Right hindlimb (tissue), 1 donor: ENCODE data around the gene TTF1.

Experiments
- DNase-seq: peaks from one replicate; pipeline ENCODE4 v3.0.0-alpha.2; 2018

Gene TTF1, protein sequence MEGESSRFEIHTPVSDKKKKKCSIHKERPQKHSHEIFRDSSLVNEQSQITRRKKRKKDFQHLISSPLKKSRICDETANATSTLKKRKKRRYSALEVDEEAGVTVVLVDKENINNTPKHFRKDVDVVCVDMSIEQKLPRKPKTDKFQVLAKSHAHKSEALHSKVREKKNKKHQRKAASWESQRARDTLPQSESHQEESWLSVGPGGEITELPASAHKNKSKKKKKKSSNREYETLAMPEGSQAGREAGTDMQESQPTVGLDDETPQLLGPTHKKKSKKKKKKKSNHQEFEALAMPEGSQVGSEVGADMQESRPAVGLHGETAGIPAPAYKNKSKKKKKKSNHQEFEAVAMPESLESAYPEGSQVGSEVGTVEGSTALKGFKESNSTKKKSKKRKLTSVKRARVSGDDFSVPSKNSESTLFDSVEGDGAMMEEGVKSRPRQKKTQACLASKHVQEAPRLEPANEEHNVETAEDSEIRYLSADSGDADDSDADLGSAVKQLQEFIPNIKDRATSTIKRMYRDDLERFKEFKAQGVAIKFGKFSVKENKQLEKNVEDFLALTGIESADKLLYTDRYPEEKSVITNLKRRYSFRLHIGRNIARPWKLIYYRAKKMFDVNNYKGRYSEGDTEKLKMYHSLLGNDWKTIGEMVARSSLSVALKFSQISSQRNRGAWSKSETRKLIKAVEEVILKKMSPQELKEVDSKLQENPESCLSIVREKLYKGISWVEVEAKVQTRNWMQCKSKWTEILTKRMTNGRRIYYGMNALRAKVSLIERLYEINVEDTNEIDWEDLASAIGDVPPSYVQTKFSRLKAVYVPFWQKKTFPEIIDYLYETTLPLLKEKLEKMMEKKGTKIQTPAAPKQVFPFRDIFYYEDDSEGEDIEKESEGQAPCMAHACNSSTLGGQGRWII

DNA sequence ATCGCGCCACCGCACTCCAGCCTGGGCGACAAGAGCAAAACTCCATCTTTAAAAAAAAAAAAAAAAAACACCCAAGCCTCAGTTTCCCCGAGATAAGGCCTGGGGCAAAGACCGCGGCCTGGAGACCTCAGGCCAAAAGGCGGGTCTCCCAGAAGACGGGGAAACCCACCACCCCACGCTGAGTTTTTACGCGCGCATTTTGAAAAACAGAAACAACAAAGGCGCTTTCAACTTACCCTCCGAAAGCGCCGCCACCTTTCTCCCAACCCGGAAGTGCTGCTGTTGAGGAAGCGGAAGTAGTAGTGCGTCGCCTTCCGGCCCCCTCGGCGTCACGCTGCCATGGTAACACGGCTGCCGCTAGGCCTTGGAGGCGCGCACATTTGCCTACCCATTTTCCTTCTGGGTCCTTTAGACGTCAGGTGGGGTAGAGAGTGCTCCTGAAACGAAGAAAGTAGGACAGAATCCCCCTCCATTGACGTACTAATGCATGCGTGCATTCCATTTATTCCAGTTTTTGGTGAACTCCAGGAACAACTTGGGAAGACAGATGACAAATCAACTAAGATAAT, at the start of gene TTF1:
Gene TTF1, minus strand, starts transcription at position 287 of the 569 bp plus-strand sequence. CDS start 4,019 bp downstream, outside the sequence.
- peak; percentile 93 for DNase-seq

DNA sequence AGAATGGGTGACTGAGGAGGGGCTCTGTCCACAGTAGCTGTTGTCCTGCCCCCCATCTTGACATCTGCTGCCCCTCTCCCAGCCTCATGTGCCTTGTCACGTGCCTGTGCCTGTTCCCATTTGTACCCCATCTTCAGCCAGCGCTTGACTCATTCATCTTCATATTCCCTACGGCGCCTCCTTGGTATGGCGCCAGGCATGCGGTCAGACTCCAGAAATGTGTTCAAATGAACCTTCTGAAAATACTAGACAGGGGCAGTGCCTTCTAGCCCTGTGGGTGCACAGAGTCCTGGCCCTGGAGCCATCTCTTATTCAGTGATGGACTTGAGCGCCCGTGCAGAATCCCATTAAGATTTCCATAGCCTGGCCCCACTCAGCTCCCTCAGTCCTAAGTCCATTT, 49.6 kb upstream of the TTF1 start:
- DNase-seq = no peak

DNA sequence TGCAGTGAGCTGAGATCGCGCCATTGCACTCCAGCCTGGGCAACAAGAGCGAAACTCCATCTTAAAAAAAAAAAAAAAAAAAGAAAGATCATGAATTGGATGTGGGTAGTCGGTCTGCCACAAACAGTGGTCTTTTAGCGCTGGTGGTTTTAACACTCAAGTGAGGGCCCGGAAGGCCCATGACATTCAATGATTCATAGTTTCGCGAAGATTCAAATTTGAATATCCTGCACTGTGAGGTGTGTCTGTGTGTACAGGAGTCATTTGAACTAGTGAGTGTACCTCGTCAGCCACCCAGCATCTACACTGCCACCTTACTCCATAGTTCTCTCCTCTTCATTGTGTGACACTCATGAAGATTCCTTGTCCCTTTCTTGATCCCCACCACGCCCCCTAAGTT, 44.6 kb upstream of the TTF1 start:
- DNase-seq = no peak

DNA sequence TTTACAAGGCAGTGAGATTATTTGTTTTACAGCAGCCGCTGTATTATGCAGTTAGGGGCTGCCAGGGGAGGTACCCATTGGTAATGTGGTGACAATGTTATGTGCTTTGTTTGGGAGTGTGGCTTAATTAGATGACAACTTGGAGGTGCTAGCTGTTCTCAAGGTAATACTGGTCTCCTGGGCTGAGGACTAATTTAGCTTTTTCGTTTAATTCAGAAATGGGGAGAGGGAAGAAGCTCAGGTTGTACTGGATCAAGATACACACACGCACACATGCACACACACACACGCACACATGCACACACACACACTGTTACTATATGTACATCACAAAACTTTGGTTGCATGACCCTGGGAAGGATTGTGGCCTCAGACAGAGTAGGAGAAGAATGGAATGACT, 41.3 kb upstream of the TTF1 start:
- no peak for DNase-seq

DNA sequence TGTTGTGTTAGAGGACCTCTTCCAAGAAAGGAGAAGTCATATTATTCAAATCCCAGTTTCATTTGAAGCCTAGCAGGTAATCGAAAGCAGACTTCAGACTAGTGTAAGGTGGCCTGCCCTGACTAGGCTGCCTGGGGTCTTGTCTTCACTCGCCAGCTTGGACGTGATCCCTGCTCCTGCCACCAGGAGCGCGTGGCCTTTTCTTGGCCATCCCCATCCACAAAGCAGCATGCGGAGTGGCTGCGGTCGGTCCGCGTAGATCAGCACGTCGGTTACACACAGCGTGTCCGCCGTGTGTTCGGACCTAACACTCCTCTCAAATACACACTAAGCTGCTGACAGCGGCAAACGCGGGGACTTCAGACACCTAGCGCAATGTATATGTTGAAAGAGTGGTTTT, 40.7 kb upstream of the TTF1 start:
- DNase-seq = no peak

DNA sequence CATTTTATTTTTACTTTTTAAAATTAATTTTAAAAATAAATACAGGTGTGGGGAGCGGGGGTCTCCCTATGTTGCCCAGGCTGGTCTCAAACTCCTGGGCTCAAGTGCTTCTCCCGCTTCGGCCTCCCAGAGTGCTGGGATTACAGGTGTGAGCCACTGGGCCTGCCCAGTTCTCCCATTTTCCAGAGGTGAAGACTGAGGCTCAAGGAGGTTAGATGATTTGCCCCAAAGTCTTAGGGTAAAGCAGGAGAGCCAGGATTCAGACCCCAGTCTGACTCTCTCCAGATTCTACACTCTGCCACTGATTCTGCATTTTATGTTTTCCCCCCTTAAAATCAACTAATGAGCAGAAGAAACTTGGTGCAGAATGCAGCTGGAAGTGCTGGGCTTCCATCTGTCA, 40.2 kb upstream of the TTF1 start:
- DNase-seq = no peak

DNA sequence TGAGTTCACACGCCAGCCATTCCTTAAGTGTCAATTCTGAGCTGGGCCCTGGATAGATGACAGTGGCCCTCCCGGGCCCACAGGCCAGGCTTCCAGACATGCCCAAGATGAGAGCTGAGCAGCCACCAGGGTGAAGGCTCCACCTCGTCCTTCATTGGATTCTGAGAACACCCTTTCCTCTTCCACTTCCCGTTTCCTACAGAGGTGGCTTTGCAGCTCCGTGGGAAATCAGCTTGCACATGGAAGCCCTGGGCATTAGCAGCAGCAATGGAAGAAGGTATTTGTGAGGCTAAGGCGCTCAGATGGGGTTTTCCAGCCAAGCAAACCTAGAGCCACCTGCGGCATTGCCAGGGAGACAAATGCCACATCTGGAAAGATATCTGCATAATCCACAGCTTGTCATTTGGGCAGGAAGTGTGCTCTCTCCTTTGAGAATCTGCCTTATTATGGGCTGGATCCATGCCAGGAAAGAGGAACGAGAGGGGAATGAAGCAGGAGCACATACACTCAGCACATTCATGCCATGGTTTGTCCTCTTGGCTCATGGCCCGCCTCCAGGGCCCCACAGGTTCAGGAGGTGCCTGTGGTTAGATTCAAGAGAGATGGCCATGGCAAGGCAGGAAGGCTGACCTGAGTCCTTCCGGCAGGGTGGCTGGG, 37.4 kb upstream of the TTF1 start:
- DNase-seq = no peak

DNA sequence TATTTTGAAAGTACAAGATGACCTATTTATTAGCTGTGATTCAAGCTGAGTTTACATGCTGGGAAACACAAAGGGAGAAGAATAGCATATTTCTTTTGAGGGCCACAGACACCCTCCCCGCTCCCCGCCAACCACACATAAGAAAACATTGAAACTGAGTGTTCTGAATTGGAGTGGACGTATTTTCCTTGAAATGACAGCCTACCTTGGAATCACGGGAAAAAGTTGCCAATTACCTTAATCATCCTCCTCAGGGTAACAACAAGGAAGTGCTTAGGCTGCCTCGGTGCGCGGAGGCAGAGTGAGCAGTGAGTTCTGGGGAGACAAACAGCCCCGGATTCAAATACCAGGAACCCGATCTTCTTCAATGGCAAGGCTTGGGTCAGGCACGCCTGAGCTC, 34.8 kb upstream of the TTF1 start:
- DNase-seq = no peak

DNA sequence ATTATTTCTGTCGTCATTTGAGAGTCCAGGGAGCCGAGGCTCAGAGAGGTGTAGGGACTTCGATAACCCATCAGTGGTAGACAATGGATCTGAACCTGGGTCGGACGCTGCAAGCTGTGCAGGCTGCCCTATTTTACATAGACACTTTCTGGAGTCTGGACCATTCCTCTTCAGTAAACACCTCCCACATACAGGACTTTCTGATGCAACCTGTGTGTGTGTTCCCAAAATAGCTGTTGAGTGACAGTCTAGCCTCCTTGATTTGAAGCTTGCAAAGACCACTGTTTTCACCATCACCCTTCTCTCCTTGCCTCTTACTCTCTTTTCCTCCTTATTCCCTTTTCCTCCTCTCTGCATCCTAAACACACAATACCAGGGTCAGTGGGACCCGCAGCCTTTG, 34.1 kb upstream of the TTF1 start:
- no peak for DNase-seq

DNA sequence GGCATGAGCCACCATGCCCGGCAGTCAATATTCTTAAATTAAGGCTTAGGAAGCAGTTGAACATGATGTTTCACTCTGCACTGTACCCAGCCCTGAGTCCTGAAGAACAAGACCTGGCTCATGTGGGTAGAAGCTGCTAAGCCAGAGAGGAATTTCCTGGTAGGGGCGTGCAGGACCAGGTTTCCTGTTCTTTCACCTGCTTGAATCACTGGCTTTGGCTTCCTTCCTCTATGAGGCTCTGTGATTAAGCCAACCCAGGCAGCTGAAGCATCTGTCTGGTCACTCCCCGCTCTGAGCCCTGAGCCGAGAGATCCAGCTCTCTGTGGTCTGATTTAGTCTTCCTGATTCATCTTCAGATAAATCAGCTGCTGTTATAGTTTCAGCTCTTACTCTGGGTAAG, 32.5 kb upstream of the TTF1 start:
- no peak for DNase-seq

DNA sequence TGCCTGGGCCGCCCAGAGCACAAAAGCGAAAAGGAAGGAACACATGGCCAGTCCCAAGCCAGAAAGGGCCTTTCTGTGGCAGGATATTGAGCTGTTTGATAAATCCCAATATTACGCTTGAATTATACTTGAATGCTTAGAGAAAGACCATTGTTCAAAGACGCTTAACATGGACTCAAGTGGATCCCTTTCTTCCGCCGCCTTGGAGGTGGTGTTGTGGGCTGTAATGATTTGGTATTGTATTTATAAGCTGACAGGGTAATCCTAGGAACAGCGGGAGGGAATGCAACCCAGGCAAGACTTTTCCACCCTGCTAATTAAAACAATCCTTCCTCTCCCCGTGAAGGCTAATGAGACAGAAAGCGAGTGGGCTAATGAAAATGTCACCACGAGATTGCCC, 28.2 kb upstream of the TTF1 start:
- no peak for DNase-seq

DNA sequence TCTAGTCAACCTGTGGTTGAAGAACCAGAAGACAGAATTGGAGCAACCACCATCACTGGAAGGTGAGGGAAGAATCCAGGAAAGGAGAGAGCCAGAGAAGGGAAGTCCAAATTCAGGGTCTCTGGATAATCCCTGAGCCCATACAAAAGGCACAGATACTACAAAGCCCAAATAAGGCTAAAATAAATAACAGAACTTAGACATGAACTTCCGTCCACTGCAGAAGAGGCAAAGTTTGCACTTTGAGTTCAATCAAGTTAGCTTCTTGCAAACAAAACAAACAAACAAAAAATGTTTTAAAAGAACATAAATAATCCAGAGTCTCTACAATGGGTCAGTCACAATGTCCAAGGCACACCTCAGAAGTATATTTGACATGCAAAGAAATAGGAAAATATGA, 24.4 kb upstream of the TTF1 start:
- DNase-seq = no peak

DNA sequence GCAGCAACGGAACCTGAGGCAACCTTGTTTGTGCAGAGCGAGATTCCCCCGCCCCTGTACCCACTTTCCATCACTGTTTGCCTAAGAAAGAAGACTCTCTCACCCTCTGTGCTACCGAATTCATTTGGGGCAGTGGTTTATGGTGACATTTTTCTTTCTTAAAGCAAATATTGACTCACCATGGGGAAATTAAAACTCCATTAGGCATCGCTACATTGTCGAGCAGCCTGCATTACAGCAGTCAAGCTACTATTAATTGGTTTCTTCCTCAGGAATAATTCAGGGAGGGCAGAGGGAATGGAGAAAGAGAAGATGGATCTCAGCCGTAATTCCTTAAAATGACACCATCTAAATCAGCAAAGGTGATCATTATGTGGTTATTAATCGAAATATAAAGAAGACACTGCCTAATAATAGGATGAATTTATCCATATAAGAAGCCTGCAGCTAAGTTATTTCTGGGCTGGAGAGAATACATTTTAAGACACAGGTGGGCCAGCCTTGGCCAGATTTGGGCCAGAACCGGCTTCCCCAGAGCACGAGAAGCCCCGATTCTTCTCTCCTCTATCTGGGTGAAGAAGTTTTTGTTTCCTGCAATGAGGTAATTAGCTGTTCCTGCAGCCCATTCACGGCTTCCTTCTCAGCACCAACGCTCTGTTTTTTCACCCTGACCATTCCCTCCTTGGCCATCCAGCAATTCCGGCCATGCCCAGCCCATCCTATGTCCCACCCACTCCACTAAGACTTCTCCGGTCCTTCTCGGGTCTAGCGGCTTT, 20.2 kb upstream of the TTF1 start:
- DNase-seq = no peak

DNA sequence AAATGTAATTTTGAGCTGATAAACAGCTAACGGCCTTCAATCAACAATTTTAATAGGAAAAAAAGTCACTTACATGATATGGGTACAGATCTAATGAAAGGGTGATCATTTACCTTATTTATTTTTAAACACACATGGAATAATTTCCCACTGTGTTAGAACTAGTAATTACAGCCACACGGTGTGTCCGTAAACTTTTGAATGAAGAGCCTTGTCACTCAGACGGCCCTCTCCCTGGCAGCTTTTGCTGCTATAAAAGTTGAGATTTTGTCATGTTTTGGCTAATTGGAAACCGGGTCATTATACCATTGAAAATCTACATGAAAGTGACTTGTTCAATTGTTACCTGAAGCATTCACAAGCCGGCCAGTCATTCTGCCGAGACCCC, 19.0 kb upstream of the TTF1 start:
- DNase-seq = no peak

DNA sequence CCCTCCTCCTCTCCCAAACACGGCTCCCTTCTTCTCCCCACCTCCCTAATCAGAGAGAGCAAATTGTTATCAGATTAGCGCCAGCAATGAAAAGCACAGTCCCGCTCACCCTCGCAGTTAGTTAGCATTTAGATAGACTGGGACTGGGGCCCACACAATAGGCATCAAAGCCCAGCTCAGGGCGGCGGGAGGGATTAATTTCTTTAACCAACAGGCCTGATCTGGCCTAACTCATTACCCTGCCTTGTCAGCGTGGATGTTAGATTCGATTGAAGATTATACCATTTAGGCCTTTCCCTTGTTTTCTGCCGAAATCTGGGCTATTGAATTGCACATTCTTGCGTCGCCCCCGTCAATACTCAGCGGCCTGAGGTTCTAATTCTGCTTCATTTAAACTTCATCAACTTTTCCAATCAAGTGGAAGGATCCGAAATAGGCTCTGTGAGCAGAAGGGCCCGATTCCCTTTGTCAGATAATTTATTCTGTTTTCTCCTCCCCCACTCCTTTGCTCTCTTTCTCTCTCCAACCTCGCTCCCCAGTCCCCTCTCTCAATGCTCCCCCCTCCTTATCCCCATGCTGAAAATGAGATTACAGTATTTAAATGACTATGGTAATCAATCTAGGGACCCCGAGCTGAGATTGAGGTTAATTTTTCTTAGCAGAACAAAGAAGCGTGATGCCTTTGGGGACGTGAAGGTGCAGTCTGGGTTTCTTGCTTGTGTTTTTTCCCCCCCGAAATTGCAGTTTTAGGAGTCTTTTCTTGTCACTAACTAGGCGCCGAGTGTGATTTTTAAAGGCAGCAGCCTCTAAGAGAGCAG, 18.4 kb upstream of the TTF1 start:
- no peak for DNase-seq

DNA sequence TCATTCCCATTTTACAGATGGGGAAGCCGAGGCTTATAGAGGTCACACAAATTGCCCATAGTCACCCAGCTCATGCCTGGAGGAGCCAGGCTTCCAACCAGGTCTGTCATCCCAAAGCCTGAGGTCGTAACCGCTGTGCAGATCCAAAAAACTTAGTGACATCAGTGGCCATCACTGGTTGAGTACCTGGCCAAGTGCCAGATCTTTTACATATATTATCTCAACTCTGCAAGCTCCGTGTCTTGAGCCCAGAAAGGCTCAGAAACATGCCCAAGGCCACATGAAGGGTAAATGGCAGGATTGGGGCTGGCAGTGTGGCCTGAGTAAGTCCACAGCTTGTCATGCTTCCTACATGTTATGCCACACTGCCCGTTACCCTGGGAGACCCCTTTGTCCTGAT, 16.9 kb upstream of the TTF1 start:
- DNase-seq = no peak

DNA sequence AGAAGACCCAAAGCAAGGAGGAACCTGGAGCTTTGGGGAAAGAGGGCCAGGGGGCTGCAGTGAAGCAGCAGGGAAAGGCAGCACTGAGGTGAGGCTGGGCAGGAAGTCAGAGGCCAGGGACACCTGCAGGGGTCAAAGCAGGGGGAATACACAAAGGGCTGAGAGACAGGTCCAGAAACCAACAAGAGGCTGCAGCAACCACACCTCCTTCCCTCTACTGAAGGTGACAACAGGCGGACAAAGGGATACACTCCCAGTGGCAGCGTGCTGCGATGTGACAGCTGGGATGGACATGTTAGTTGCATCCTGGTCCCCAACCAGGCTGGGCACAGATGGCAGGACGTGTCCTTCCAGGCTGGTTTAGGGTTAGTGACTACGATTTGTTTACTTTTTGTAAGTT, 15.9 kb upstream of the TTF1 start:
- no peak for DNase-seq

DNA sequence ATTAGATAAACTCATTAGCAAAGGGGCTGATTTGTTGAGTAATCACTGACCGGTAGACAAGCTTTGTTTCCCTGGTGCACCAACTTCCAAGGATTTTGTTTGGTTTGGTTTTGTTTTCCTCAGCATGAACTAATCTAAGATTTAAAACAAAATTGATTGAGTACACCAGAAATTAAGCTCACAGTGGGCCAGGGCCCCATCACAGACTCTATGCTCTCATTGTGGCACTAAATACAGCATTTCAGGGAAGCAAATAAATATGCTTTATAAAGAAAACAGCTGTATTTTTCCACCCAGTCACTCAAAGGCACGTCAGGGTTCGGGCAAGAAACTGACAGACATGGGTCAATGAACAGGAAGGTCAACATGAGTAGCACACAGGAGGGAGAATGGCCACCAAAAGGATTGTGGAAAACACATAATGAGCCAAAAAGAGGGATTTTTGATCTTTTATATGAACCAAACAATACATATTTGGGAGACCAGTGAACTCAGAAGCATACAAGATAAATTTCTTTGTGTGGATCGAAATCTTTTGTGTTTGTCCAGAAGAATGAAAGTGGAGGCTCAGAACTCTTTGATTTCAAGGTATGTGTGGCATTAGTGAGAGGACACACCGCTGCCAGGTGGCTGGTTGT, 12.2 kb upstream of the TTF1 start:
- DNase-seq = no peak

DNA sequence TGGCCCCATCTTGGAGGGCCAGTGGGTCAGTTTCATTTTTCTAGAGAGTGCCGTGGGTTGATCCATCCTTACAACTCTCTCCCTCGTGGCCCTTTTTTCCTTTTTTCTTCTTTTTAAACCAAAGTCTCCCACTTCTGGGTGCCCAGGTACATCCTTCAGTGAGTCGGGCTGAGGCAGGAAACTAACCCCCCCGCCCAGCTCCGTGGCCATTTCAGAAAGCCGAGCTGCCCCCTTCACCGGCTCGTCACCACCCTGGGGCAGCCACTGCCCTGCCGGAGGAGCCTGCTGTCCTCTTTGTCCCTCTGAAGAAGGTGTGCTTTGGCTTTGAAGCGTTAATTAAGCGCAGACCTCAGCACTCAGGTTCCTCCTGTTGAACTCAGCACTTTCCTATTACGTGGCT, 8.5 kb upstream of the TTF1 start:
- DNase-seq = no peak

DNA sequence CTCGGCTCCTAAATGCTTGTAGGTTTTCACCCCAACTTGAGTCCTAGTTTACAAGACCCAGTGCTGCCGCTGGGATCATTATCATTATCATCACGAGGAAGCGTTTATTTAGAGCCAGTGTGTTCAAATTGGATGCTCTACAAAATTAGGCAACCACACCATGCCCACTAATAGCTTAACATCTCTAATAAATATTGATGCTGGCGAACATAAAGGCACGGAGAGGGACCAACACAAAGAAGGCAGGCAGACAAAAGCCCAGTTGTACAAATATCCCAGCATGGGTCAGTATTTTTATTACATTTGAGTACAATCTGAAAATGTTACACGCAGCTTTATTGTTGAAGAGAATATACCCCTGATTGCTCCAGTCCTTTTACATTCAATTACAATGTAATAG, 8.1 kb upstream of the TTF1 start:
- DNase-seq = no peak

DNA sequence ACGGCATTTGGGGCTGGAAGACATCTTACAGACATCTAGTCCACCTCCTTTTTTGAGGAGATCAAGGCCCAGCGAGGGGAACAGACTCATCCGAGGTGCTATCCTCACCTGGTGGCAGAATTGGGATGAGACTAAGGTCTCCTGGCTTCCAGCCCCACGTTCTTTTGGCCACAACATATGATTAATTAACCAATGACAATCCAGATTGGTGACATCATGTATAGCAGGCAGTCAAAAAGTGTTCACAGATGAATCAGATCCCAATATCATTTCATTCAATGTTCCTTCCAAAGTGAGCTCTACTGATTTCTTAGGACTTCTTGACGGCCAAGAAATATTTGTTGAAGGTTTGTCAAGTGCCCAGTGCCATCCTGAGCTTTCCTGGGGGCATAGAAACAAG, 7.3 kb upstream of the TTF1 start:
- no peak for DNase-seq
